Stimulated activated effector memory CD8-positive, alpha-beta T cell treated with anti-CD3 and anti-CD28 coated beads, Interleukin-12 subunit alpha, Interleukin-12 subunit beta, amount 100 ng/mL, for 72 hours (primary cell): ENCODE results near the gene CPEB4.
A peak's percentile ranks its signal among the peaks of the same experiment; 100 is the strongest.

ENCODE experiments used
- ATAC-seq: fragments of 150-1000 bp; cut with Tn5 transposase; 2 replicates; pipeline ENCODE4 v1.10.0; 2021
- DNase-seq, 2 donors: peaks; one replicate each; pipeline ENCODE4 v3.0.0; 2021 to 2022; ENCODE audit warnings: low spot score in 2 of 2
- H3K27ac Mint-ChIP-seq: one replicate; pipeline ENCODE4 v1.8.0; 2022; ENCODE audit warnings: mild to moderate bottlenecking, mixed read lengths
- H3K36me3 Mint-ChIP-seq: one replicate; pipeline ENCODE4 v1.8.0; 2022; ENCODE audit warnings: mild to moderate bottlenecking, mixed read lengths
- H3K4me1 Mint-ChIP-seq: one replicate; pipeline ENCODE4 v1.8.0; 2022; ENCODE audit warnings: mixed read lengths
- H3K4me3 Mint-ChIP-seq: one replicate; pipeline ENCODE4 v1.8.0; 2022; ENCODE audit warnings: mild to moderate bottlenecking, mixed read lengths
- H3K9me3 Mint-ChIP-seq: one replicate; pipeline ENCODE4 v1.8.0; 2022; ENCODE audit warnings: mixed read lengths

Gene CPEB4

DNA sequence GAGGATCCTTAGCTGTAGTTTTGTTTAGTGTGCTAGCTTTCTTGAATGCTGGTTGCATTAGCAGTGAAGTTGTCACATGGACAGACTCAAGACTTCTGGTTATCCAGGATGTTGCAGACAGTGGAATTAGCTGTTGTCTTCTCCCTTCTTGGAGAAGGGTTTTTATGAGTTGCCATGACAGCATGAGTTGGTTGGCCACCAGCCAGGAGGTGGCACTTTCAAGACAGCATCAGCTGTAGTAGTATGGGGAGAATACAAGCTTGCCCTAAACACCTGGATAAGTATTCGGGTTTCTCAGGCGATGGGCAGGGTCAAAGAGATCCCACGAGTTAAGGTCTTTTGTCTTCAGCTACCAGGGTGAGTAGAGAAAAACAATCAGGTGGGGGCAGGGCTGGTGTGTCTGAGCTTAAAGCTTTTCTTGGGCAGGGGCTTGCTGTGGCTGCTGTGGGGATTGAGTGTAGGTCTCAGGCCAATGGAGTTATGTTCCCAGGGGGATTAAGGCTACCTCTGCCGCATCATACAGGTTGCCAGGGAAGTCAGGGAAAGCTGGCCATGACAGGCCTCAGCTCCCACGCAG is 93.1 kb downstream of the CPEB4 start:
- no peak overlapping the region for H3K4me3 Mint-ChIP-seq
- ATAC-seq (no peak), DNase-seq (no peak)
- H3K9me3 Mint-ChIP-seq: no peaks in the 10 kb centered on the region
- H3K27ac Mint-ChIP-seq: no peak overlapping the region
- H3K4me1 Mint-ChIP-seq: no peaks in the 10 kb centered on the region
- H3K36me3 Mint-ChIP-seq: no peaks in the 10 kb centered on the region

DNA sequence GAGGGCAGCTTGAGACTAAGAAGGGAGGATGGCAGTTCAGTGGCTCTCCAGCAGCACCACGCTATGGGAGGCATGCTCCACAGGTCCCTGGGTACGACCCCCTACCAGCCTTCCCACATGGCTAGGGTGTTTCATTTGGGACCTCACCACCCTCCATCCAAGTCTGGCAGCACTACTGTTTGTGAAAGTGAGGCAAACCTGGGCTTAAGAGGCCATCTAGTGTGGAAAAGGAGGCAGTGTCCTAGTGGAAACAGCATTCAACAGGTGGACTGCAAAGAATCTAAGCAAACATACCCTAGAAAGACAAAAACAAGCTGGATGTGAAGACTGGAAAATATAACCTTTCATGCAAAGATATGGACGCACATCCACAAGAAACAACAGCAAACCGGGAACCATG is 96.1 kb downstream of the CPEB4 start:
- no peak overlapping the region for H3K4me3 Mint-ChIP-seq
- H3K4me1 Mint-ChIP-seq: no peaks in the 10 kb centered on the region
- H3K9me3 Mint-ChIP-seq: no peaks in the 10 kb centered on the region
- ATAC-seq (no peak), DNase-seq (no peak)
- H3K27ac Mint-ChIP-seq: no peak overlapping the region
- no peaks in the 10 kb centered on the region for H3K36me3 Mint-ChIP-seq

DNA sequence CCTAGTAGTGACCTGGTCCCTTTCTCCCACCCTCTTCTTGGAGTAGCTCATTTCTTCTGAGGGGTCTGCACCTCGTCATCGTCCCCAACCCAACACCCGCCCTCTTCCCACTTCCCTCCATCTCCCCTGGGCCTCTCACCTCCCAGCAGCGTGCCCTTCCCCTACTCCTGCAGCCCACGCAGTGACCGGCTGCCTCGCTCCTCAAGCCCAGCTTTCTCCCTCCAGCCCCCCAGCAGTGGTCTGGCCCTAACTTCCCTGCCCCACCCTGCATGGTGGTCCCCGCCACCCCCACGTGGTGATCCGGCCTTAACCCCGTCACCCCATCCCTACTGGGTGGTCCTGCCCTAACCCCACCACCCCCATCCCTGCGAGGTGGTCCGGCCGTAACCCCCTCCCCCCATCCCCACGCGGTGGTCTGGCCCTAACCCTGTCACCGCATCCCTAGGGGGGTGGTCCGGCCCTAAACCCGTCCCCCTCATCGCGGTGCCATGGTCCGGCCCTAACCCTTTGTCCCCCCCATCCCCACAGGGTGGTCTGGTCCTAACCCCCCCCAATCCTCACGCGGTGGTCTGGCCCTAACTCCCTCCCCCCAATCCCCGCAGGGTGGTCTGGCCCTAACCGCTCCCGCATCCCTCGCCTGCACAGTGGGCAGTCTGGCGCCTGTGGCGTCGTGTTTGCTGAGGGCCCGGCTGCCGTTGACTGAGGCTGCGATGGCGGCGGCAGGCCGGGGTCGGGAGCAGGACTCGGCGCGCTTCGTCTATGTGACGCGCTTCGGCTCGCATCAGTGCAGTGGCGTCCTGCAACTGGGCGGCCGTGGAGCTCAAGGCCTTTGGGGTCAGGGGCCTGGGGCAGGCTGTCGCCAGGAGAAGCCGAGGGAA is 100.6 kb downstream of the CPEB4 start, which contains the start of gene C5orf47:
C5orf47 (plus strand) TSS at position 617 of the 878 bp plus-strand sequence; CDS start at position 711, 94 bp downstream.
- no peaks in the 10 kb centered on the region for H3K9me3 Mint-ChIP-seq
- no peaks in the 10 kb centered on the region for H3K36me3 Mint-ChIP-seq
- DNase-seq (no peak), ATAC-seq (no peak)
- H3K4me3 Mint-ChIP-seq: no peak within 1 kb of the TSS
- no peak within 1 kb of the TSS for H3K27ac Mint-ChIP-seq
- no peaks in the 10 kb centered on the region for H3K4me1 Mint-ChIP-seq

DNA sequence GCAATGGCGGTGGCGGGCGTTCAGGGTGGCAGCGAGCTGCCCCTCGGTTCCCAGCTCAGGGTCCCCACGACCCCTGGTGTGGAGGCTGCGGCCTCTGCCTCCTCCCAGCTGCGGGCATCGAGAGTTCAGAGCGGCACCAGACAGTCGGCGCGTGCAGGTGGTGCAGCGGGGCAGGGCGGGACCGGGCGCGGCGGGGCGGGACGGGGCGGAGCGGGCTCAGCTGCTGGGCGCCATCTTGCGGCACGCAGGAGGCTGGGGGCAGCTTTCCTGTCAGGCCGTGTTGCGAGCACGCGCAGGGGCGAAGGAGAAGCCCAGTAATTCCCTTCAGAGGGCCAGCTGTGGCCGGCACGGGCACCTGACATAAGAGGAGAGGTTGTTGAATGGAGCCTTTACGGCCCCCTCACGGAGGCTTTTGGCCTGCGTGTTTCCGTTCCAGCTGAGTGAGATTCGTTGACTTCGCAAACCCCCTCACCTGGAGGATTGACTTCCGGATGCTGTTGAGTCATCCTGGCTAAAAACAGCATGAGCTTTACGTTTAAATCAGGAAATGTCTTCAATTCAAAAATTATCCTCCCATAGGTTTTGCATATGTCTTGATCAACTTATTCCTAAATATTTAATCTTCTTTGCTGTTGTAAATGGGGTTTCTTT is 101.4 kb downstream of the CPEB4 start:
- Mint-ChIP-seq H3K4me3 (no peak overlapping the region), H3K27ac (no peak overlapping the region), H3K36me3 (no peaks in the 10 kb centered on the region), H3K4me1 (no peaks in the 10 kb centered on the region), H3K9me3 (no peaks in the 10 kb centered on the region)
- DNase-seq (no peak), ATAC-seq (peak; percentile 16)

DNA sequence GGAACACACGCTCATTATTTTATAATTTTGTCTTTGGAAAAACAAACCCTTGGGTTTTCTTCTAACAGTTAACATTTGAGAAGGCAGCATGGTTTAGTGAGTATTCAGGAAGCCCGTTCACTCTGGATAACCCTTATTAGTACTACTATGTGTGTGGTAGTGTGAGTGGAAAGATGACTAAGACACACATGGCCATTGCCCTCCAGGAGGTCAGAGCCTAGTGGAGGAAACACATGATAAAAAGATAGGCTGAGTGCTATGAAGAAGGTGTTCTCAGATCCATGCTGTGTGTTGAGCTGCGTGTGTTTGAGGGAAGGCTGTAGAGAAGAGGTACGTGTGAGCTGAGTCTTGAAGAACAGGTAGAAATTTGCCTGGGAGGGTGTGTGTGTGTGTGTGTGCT is 109.2 kb downstream of the CPEB4 start:
- H3K4me3 Mint-ChIP-seq: no peak overlapping the region
- ATAC-seq (peak; percentile 19), DNase-seq (no peak)
- H3K27ac Mint-ChIP-seq: no peak overlapping the region
- H3K36me3 Mint-ChIP-seq: no peaks in the 10 kb centered on the region
- H3K4me1 Mint-ChIP-seq: no peaks in the 10 kb centered on the region
- H3K9me3 Mint-ChIP-seq: no peaks in the 10 kb centered on the region

DNA sequence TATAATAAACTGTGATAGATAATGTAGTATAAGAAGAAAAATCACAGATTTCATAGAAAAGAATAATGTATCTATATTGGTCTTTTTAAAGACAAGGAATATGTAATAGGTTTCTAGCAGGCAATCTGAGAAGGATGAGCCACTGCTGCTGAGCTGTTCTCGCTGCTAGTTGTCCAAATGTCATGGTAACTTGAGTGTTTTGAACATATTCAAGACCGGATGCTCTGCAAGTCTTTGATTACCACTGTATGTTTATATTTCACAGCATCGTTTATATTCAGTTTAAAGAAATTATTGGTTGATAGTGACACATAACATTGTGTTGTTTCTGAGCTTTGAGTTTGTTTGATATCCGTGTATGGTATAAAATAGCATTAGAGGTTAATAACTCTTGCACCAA is 110.4 kb downstream of the CPEB4 start:
- ATAC-seq: no peak
- no peaks in the 10 kb centered on the region for H3K36me3 Mint-ChIP-seq
- H3K4me3 Mint-ChIP-seq: no peak overlapping the region
- peaks cover 3% of the 10 kb centered on the region for H3K4me1 Mint-ChIP-seq
- H3K27ac Mint-ChIP-seq: no peak overlapping the region
- DNase-seq: no peak
- no peaks in the 10 kb centered on the region for H3K9me3 Mint-ChIP-seq

DNA sequence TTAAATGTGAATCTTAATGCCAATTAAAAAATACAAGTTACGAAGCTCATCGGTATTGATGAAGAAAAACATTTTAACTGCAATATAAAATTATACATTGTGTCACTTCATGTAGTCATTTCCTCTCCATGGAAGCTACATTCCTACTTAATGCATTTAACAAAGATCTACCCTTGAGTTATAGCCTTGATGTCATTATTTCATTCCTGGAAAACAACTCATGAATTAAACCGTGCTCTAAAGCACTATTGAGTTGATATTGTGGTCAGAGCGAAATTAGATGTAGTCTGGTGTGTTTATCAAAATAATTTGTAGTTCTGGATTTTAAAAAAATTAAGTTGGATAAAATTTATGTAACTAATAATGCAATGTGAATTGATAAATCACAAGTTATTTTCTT is 111.9 kb downstream of the CPEB4 start:
- Mint-ChIP-seq H3K4me1 (peaks cover 5% of the 10 kb centered on the region), H3K9me3 (no peaks in the 10 kb centered on the region), H3K4me3 (no peak overlapping the region), H3K27ac (no peak overlapping the region), H3K36me3 (no peaks in the 10 kb centered on the region)
- ATAC-seq: no peak
- DNase-seq: no peak

DNA sequence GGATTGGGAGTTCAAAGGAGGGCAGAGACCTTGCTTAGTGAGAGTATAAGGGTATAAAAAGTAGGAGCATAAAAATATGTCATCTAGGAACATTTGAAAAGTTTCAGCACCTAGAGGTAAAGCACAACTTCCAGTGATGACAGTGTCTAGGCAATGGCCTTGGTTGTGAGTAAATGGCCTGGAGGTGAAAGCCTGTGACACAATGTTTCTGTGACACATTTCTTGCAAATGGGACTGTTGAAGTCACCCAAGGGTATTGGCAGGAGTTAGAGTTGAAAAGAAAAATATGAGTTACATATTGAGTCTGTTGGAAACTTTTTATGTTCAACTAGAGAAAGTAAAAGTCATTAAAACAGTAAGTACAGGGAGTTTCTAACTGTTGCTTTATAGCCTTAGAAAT is 115.6 kb downstream of the CPEB4 start:
- ATAC-seq (peak; percentile 62), DNase-seq (no peak)
- no peak overlapping the region for H3K27ac Mint-ChIP-seq
- H3K36me3 Mint-ChIP-seq: no peaks in the 10 kb centered on the region
- H3K9me3 Mint-ChIP-seq: no peaks in the 10 kb centered on the region
- peaks cover 5% of the 10 kb centered on the region for H3K4me1 Mint-ChIP-seq
- no peak overlapping the region for H3K4me3 Mint-ChIP-seq

DNA sequence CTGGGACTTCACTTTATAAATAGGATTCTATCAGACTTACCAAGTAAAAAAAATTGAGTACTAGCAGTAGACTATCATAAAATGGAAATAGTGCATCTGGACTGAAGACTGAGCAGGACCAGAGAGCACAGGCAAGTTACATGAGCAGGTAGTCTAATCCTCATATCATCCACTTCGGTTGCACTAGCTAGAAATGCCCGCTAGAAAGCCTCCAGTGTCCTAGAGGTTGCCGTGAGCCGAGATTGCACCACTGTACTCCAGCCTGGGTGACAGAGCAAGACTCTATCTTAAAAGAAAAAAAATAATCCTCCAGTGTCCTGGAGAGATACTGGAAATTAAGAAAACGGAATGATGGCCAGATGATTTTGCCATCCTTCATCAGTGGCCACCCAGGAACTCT is 120.8 kb downstream of the CPEB4 start:
- Mint-ChIP-seq H3K9me3 (no peaks in the 10 kb centered on the region), H3K36me3 (no peaks in the 10 kb centered on the region), H3K4me1 (no peaks in the 10 kb centered on the region), H3K27ac (no peak overlapping the region), H3K4me3 (no peak overlapping the region)
- ATAC-seq: no peak
- no peak for DNase-seq

DNA sequence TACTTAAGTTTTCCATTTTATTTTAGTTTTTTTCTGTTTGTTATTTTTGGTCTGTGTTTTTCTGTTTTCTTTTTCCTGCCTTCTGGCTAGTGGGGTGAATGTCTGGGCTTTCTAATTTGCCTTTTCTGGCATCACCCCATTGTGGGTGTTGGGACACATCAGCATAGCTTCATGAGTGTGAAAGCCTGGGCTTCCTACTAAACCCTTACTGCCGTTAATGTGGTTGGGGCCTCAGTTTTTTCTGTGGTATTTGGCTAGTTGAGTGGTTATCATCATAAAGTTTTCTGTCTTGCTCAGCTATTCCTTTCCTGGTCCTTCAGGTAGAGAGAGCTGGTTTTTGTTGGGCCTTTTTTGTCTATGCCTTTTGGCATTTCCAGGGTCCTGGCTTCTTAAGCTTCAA is 122.2 kb downstream of the CPEB4 start:
- no peaks in the 10 kb centered on the region for H3K9me3 Mint-ChIP-seq
- no peaks in the 10 kb centered on the region for H3K4me1 Mint-ChIP-seq
- H3K27ac Mint-ChIP-seq: no peak overlapping the region
- ATAC-seq (no peak), DNase-seq (no peak)
- no peaks in the 10 kb centered on the region for H3K36me3 Mint-ChIP-seq
- H3K4me3 Mint-ChIP-seq: no peak overlapping the region

DNA sequence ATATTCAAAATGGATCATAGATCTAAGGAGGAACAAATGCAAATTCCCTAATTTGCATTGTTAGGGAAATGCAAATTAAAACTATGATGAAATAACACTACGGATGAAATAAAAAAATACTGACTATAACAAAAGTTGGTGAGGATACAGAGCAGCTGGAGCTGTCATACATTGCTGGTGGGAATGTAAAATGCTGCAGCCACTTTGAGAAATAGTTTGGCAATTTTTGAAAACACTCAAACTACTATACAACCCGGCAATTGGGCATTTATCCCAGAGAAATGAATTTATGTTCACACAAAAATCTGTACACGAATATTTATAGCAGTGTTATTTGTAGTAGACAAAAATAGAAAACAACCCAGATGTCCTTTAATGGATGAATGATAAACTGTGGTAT is 123.3 kb downstream of the CPEB4 start:
- DNase-seq: no peak
- no peaks in the 10 kb centered on the region for H3K36me3 Mint-ChIP-seq
- H3K9me3 Mint-ChIP-seq: no peaks in the 10 kb centered on the region
- H3K4me3 Mint-ChIP-seq: no peak overlapping the region
- H3K27ac Mint-ChIP-seq: no peak overlapping the region
- no peak for ATAC-seq
- H3K4me1 Mint-ChIP-seq: no peaks in the 10 kb centered on the region
